ENCODE data around the gene IGFALS.

- TF ChIP-seq PATZ1 (CRISPR knock-in tag; IDR thresholded peaks at IDR 0.05; ENCODE audit: borderline replicate concordance) (no peak), BACH2 (CRISPR knock-in tag; IDR thresholded peaks at IDR 0.05; ENCODE audit: borderline replicate concordance) (no peak), GLIS3 (CRISPR knock-in tag; IDR thresholded peaks at IDR 0.05) (no peak), ISL1 (CRISPR knock-in tag; IDR thresholded peaks at IDR 0.05) (no peak)
Measured at GRCh38 chr16:1819611-1820010, 26.1 kb upstream of the IGFALS start.
